22Rv1 (cell line): ENCODE data around the gene EMP2.

Experiments used
- H3K27ac ChIP-seq: fragments of 450-650 bp; 2 replicates; pipeline ENCODE4 v1.5.1; 2017
- ZFX ChIP-seq: fragments of 450-650 bp; IDR thresholded peaks from 2 replicates; pipeline ENCODE4 v1.6.1; 2017; ENCODE audit warnings: antibody characterized with exemption, borderline replicate concordance
- TF ChIP-seq, protein P1 (sequence below): fragments of 450-650 bp; IDR thresholded peaks from 2 replicates; pipeline ENCODE4 v1.5.1; 2017; ENCODE audit warnings: mild to moderate bottlenecking

EMP2 gene

DNA sequence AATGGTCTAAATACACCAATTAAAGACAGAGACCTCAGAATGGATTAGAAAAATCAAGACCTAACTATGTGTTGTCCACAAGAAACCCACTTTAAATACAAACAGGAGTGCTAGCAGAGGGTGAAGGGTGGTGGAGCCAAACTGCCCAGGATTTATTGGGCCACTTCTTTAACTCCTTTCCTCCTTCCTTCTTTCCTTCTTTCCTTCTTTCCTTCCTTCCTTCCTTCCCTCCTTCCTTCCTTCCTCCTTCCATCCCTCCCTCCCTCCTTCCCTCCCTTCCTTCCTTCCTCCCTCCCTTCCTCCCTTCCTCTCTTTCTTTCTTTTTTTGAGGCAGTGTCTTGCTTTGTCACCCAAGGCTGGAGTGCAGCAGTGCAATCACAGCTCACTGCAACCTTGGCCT lies 34.3 kb upstream of the EMP2 start:
- no peak overlapping the region for H3K27ac ChIP-seq
- no peak for TF ChIP-seq ZFX
- TF ChIP-seq, protein P1, sequence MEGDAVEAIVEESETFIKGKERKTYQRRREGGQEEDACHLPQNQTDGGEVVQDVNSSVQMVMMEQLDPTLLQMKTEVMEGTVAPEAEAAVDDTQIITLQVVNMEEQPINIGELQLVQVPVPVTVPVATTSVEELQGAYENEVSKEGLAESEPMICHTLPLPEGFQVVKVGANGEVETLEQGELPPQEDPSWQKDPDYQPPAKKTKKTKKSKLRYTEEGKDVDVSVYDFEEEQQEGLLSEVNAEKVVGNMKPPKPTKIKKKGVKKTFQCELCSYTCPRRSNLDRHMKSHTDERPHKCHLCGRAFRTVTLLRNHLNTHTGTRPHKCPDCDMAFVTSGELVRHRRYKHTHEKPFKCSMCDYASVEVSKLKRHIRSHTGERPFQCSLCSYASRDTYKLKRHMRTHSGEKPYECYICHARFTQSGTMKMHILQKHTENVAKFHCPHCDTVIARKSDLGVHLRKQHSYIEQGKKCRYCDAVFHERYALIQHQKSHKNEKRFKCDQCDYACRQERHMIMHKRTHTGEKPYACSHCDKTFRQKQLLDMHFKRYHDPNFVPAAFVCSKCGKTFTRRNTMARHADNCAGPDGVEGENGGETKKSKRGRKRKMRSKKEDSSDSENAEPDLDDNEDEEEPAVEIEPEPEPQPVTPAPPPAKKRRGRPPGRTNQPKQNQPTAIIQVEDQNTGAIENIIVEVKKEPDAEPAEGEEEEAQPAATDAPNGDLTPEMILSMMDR: no peak

DNA sequence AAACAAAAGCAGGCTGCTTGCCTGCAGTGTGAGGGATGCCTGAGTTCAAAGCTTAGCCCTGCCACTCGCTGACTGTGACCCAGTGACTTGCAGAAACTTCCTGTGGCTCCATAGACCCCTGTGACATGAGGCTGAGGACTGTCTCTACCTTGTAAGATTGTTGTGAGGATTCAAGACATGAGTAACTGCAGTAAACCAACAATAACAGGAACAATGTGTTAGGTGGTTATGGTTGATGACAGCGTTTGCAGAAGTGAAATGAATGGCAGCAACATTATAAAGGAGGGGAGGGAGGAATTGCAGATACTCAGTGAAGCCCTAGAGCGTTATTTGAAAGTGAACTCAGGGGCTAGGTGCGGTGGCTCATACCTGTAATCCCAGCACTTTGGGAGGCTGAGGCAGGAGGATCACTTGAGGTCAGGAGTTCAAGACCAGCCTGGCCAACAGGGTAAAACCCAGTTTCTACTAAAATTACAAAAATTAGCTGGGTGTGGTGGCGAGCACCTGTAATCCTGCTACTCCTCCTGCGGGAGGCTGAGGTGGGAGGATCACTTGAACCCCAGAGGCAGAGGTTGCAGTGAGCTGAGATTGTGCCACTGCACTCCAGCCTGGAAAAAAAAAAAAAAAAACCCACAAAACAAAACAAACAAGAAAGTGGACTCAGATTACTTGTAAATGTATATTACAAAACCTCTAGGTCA lies 33.5 kb upstream of the EMP2 start:
- no peak overlapping the region for H3K27ac ChIP-seq
- TF ChIP-seq, protein P1: no peak
- TF ChIP-seq ZFX: no peak

DNA sequence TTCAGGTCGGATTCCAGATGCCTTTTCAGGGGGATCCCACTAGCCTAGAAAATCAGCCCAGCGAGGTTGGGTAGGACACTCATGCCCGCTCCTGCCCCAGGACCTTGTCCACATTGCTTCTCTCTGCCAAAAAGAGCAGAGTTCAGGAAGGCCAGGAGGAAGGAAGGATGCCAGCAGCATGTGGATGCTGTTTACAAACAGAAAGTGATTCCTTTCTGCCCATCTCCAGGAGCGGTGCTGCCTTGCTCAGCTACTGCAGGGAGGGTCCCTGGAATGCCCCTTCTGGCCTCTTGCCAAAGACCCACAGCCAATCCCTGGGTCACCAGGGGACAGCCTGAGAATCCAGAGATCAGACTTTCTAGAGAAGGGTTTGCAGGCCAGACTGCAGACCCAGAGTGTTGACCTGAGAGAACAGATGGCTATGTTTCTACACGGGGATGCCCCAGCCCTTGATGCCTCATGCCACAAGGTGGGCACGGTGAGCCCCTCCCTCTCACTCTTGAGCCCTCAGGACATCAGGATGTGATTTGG lies 32.3 kb upstream of the EMP2 start:
- TF ChIP-seq, protein P1: no peak
- TF ChIP-seq ZFX: no peak

DNA sequence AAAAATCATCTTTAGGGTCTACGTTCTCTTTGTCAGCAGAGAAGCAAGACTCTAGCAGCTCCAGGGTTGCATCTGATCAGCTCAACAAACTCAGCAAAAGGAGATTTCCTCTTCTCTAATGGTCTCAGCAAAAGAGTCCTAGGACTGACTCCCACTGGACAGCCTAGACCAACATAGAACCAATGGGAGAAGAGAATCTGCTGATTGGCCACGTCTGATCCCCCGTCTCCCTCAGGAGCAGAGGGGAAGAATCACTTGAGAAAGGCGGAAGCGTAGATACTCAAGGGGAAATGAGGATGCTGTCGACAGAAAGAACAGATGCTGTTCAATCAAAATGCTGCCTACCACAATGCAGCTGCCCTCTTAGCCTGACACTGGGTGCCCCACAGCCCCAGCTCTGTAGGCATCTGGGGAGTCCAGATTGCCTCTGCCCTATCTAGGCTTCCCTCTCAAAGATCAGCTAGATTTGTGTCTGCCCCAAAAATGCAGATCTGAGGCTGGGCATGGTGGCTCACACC lies 31.5 kb upstream of the EMP2 start:
- TF ChIP-seq, protein P1: no peak
- no peak for TF ChIP-seq ZFX
- H3K27ac ChIP-seq: no peak overlapping the region

More for the DNA sequence above, 32.3 kb upstream of the EMP2 start:
- no peak overlapping the region for H3K27ac ChIP-seq

GRCh38 chr16:10610499-10611184 lies 30.2 kb upstream of the EMP2 start:
- TF ChIP-seq, protein P1: no peak
- TF ChIP-seq ZFX: no peak
- no peak overlapping the region for H3K27ac ChIP-seq

DNA sequence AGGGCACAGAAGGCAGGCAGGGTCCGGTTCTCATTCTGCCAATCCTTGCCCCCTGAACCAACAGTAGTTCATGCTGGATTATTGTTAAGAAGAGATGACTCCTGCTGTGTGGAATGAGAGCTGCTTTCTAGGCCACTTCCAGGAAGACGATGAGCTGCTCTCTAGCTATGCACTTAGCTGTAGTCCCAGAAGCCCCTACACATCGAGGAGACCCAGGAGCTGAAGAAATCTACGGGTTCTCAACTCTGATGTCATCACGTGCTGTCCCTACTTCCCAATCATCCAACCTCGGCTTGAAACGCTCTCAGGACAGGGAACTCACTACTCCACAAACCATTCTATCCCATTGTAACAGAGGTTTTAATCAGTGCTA lies 29.0 kb upstream of the EMP2 start:
- TF ChIP-seq ZFX: no peak
- TF ChIP-seq, protein P1: no peak
- no peak overlapping the region for H3K27ac ChIP-seq
